H1 (cell line): Measurements from ENCODE around the gene C4orf46. TPM values are rescaled to one million over a fixed set of nuclear protein-coding genes. Genes with fewer than 3 reads are reported as not detected.

Source experiments
- CTCF ChIA-PET: fragments of 300-600 bp; sonication (Branson Sonifier 250); formaldehyde crosslinking; loops from one replicate; lab custom pipeline; 2021; ENCODE audit not compliant: partially characterized antibody; lab: Charles Lee
- POLR2A ChIA-PET: fragments of 300-600 bp; sonication (Branson Sonifier 250); formaldehyde crosslinking; loops from one replicate; lab custom pipeline; 2021; ENCODE audit warnings: inconsistent platforms; ENCODE audit not compliant: partially characterized antibody; lab: Charles Lee
- DNase-seq, 2 experiments: peaks; one replicate each; pipeline versions ENCODE4 v3.0.0 to v3.0.0-alpha.2; 2010 to 2022; ENCODE audit warnings: low spot score in 2 of 2, low read depth in 1 of 2, mixed read lengths in 1 of 2
- FAIRE-seq: peaks from 2 replicates; lab custom pipeline; 2011; peaks lifted over from hg19 to GRCh38; lab: Jason Lieb, UNC
- H2AFZ ChIP-seq: 2 replicates; pipeline ENCODE4 v1.8.1; 2012; ENCODE audit warnings: low read length, inconsistent platforms
- H2AK5ac ChIP-seq: 2 replicates; pipeline ENCODE4 v1.6.1; 2013; ENCODE audit warnings: low read depth, low read length
- H2BK120ac ChIP-seq: replicated peaks from 2 replicates; pipeline ENCODE3; 2013; ENCODE audit warnings: low read depth, low read length, inconsistent platforms
- H2BK12ac ChIP-seq: 2 replicates; pipeline ENCODE4 v1.6.1; 2013; ENCODE audit warnings: low read depth, low read length
- H2BK15ac ChIP-seq: 2 replicates; pipeline ENCODE4 v1.6.1; 2013; ENCODE audit warnings: low read length
- H2BK20ac ChIP-seq: 2 replicates; pipeline ENCODE4 v1.6.1; 2013; ENCODE audit warnings: low read length
- H2BK5ac ChIP-seq: 2 replicates; pipeline ENCODE4 v1.6.1; 2013; ENCODE audit warnings: low read depth, low read length
- H3K14ac ChIP-seq: 2 replicates; pipeline ENCODE4 v1.6.1; 2013; ENCODE audit warnings: inconsistent platforms; ENCODE audit not compliant: insufficient read length
- H3K18ac ChIP-seq: 2 replicates; pipeline ENCODE4 v1.6.1; 2013; ENCODE audit warnings: low read length; ENCODE audit errors: extremely low read depth
- H3K23ac ChIP-seq: 2 replicates; pipeline ENCODE4 v1.6.1; 2013; ENCODE audit warnings: inconsistent platforms; ENCODE audit not compliant: insufficient read length
- H3K23me2 ChIP-seq: 2 replicates; pipeline ENCODE4 v1.6.1; 2013; ENCODE audit warnings: low read depth, low read length
- H3K27ac ChIP-seq: 2 replicates; pipeline ENCODE4 v1.6.1; 2011; ENCODE audit warnings: low read depth, low read length, inconsistent platforms
- H3K27me3 ChIP-seq, 4 experiments: replicated peaks in 1 of 4; 1 replicate in 1 of 4; 2 replicates in 3 of 4; pipeline versions ENCODE4 v1.6.1 to v1.8.1; 2011 to 2013; ENCODE audit warnings: low read length in 3 of 4, mild to moderate bottlenecking in 3 of 4, inconsistent platforms in 2 of 4, mixed read lengths in 2 of 4, moderate library complexity in 1 of 4; ENCODE audit not compliant: control insufficient read depth in 3 of 4, insufficient read depth in 3 of 4; ENCODE audit errors: extremely low read depth in 1 of 4
- H3K36me3 ChIP-seq, 4 experiments: 2 replicates each; pipeline versions ENCODE4 v1.6.1 to v1.8.1; 2011 to 2013; ENCODE audit warnings: mild to moderate bottlenecking in 4 of 4, low read length in 3 of 4, moderate library complexity in 2 of 4, control low read depth in 1 of 4, inconsistent platforms in 1 of 4; ENCODE audit not compliant: insufficient read depth in 4 of 4, control insufficient read depth in 2 of 4
- H3K4ac ChIP-seq: replicated peaks from 2 replicates; pipeline ENCODE3; 2013; ENCODE audit warnings: low read length, low read depth, mixed read lengths, inconsistent platforms; ENCODE audit not compliant: insufficient read length
- H3K4me1 ChIP-seq, 4 experiments: replicated peaks in 1 of 4; 1 replicate in 1 of 4; 2 replicates in 3 of 4; pipeline versions ENCODE4 v1.6.1 to v1.8.1; 2011 to 2013; ENCODE audit warnings: low read length in 3 of 4, inconsistent platforms in 2 of 4, mixed read lengths in 1 of 4; ENCODE audit not compliant: insufficient read depth in 4 of 4, control insufficient read depth in 3 of 4
- H3K4me2 ChIP-seq, 2 experiments: 2 replicates each; pipeline versions ENCODE4 v1.6.1 to v1.8.1; 2011 to 2013; ENCODE audit warnings: low read depth in 2 of 2, low read length in 2 of 2, control low read depth in 1 of 2, inconsistent platforms in 1 of 2, mild to moderate bottlenecking in 1 of 2; ENCODE audit not compliant: insufficient read depth in 1 of 2
- H3K4me3 ChIP-seq, 4 experiments: fragments of 200-600, 300-600 bp in 1 of 4; sonication (generic), shearing (Covaris generic), sonication (Bioruptor Twin) in 1 of 4; 2 replicates each; pipeline versions ENCODE4 v1.5.1 to v1.8.1; 2011 to 2016; ENCODE audit warnings: low read length in 4 of 4, low read depth in 3 of 4, control low read depth in 2 of 4, inconsistent platforms in 2 of 4, mild to moderate bottlenecking in 2 of 4, mixed read lengths in 1 of 4, moderate library complexity in 1 of 4; ENCODE audit not compliant: insufficient read depth in 2 of 4; ENCODE audit errors: extremely low read depth in 1 of 4
- H3K56ac ChIP-seq: replicated peaks from 2 replicates; pipeline ENCODE3; 2013; ENCODE audit warnings: low read depth, mild to moderate bottlenecking, mixed read lengths, low read length, inconsistent platforms; ENCODE audit not compliant: insufficient read length
- H3K79me1 ChIP-seq: 2 replicates; pipeline ENCODE4 v1.6.1; 2013; ENCODE audit warnings: low read depth, low read length, control low read depth
- H3K79me2 ChIP-seq, 2 experiments: 2 replicates each; pipeline versions ENCODE4 v1.6.1 to v1.8.1; 2012 to 2013; ENCODE audit warnings: low read length in 2 of 2, mild to moderate bottlenecking in 2 of 2, inconsistent platforms in 1 of 2; ENCODE audit not compliant: insufficient read depth in 2 of 2, control insufficient read depth in 1 of 2
- H3K9ac ChIP-seq, 4 experiments: replicated peaks in 1 of 4; 1 replicate in 1 of 4; 2 replicates in 3 of 4; pipeline versions ENCODE4 v1.6.1 to v1.8.1; 2011 to 2013; ENCODE audit warnings: low read depth in 3 of 4, low read length in 3 of 4, control low read depth in 2 of 4, mild to moderate bottlenecking in 2 of 4, moderate library complexity in 2 of 4, inconsistent platforms in 1 of 4; ENCODE audit errors: extremely low read depth in 1 of 4
- H3K9me3 ChIP-seq, 2 experiments: 2 replicates each; pipeline versions ENCODE4 v1.6.1 to v1.8.1; 2012 to 2013; ENCODE audit warnings: mild to moderate bottlenecking in 2 of 2, moderate library complexity in 2 of 2, control low read depth in 1 of 2, inconsistent platforms in 1 of 2, low read depth in 1 of 2, low read length in 1 of 2, mixed read lengths in 1 of 2; ENCODE audit not compliant: insufficient read depth in 2 of 2
- H4K20me1 ChIP-seq, 2 experiments: replicated peaks in 1 of 2; 2 replicates each; pipeline versions ENCODE3 to v1.8.1; 2011 to 2013; ENCODE audit warnings: inconsistent platforms in 2 of 2, low read length in 2 of 2, mild to moderate bottlenecking in 1 of 2; ENCODE audit not compliant: insufficient read depth in 2 of 2, control insufficient read depth in 1 of 2
- H4K5ac ChIP-seq: 2 replicates; pipeline ENCODE4 v1.6.1; 2013; ENCODE audit warnings: low read length, low read depth, mixed read lengths, inconsistent platforms; ENCODE audit not compliant: insufficient read length
- H4K8ac ChIP-seq: 2 replicates; pipeline ENCODE4 v1.8.0; 2013; ENCODE audit warnings: mild to moderate bottlenecking, moderate library complexity, low read length, inconsistent platforms; ENCODE audit not compliant: insufficient read depth; ENCODE audit errors: extremely low read depth
- H4K91ac ChIP-seq: replicated peaks from 2 replicates; pipeline ENCODE3; 2013; ENCODE audit warnings: low read length, mixed read lengths, inconsistent platforms; ENCODE audit not compliant: insufficient read length
- ATF3 ChIP-seq: IDR thresholded peaks from 2 replicates; pipeline ENCODE4 v1.6.1; 2011; ENCODE audit warnings: low read depth, mild to moderate bottlenecking, low read length; ENCODE audit not compliant: insufficient read depth
- CEBPB ChIP-seq: IDR thresholded peaks from 2 replicates; pipeline ENCODE4 v1.6.1; 2012; ENCODE audit warnings: low read depth, low read length
- CTBP2 ChIP-seq: IDR thresholded peaks from 2 replicates; pipeline ENCODE4 v1.7.0; 2011; ENCODE audit warnings: borderline replicate concordance, mild to moderate bottlenecking, moderate library complexity, mixed read lengths, low read length; ENCODE audit not compliant: insufficient read depth, insufficient read length
- EGR1 ChIP-seq: IDR thresholded peaks from 2 replicates; pipeline ENCODE4 v1.6.1; 2011; ENCODE audit warnings: low read depth, low read length, borderline replicate concordance
- EP300 ChIP-seq, 2 experiments: IDR thresholded peaks; 1 replicate in 1 of 2; 2 replicates in 1 of 2; pipeline ENCODE4 v1.6.1; 2011 to 2012; ENCODE audit warnings: low read depth in 2 of 2, low read length in 2 of 2, mild to moderate bottlenecking in 2 of 2, borderline replicate concordance in 1 of 2, inconsistent platforms in 1 of 2, moderate library complexity in 1 of 2
- EZH2 ChIP-seq: fragments of 200-600 bp; sonication (generic); IDR thresholded peaks from 2 replicates; pipeline ENCODE4 v1.7.1; 2012; ENCODE audit warnings: low read depth, mild to moderate bottlenecking, moderate library complexity, low read length, inconsistent platforms; ENCODE audit not compliant: severe bottlenecking
- JUND ChIP-seq: IDR thresholded peaks from 2 replicates; pipeline ENCODE4 v1.6.1; 2011; ENCODE audit warnings: mild to moderate bottlenecking, improper control_type of control experiment, low read length
- KDM5A ChIP-seq: fragments of 200-600 bp; IDR thresholded peaks from 2 replicates; pipeline ENCODE4 v1.7.1; 2012; ENCODE audit warnings: mild to moderate bottlenecking, low read length, inconsistent platforms, mixed read lengths
- POU5F1 ChIP-seq: IDR thresholded peaks from 2 replicates; pipeline ENCODE4 v1.6.1; 2011; ENCODE audit warnings: low read depth, mild to moderate bottlenecking, low read length, moderate library complexity
- RNF2 ChIP-seq: fragments of 200-900, 300-1000 bp; sonication (generic); IDR thresholded peaks from 2 replicates; pipeline ENCODE4 v1.7.1; 2016; ENCODE audit warnings: borderline replicate concordance, low read depth, mild to moderate bottlenecking, antibody characterized with exemption, low read length; ENCODE audit not compliant: poor library complexity, severe bottlenecking; ENCODE audit errors: missing control alignments
- SP4 ChIP-seq: IDR thresholded peaks from 2 replicates; pipeline ENCODE4 v1.6.1; 2012; ENCODE audit warnings: low read length, inconsistent platforms
- TAF1 ChIP-seq: IDR thresholded peaks from 2 replicates; pipeline ENCODE4 v1.6.1; 2011; ENCODE audit warnings: mild to moderate bottlenecking, low read depth, low read length
- TAF7 ChIP-seq: optimal IDR thresholded peaks from 2 replicates; pipeline ENCODE3; 2011; ENCODE audit warnings: low read depth, mild to moderate bottlenecking, inconsistent platforms, low read length, moderate library complexity, borderline replicate concordance
- ZNF274 ChIP-seq: IDR thresholded peaks from 2 replicates; pipeline ENCODE4 v1.7.0; 2012; ENCODE audit warnings: low read length, borderline replicate concordance; ENCODE audit errors: extremely low read depth
- WGBS, 2 experiments: shearing (Covaris generic) in 1 of 2; methylation state at CpG; one replicate each; pipeline versions ENCODE4 v1.1.6 to v1.1.7; 2013 to 2015; ENCODE audit warnings: low lambda C conversion rate in 2 of 2, mixed read lengths in 2 of 2, inconsistent platforms in 1 of 2, low coverage in 1 of 2, missing lambda C conversion rate in 1 of 2; ENCODE audit not compliant: insufficient replicate concordance in 2 of 2, insufficient coverage in 1 of 2, insufficient read length in 1 of 2; ENCODE audit errors: extremely low coverage in 1 of 2, missing lambda C conversion rate in 1 of 2; 5-methylcytosine and 5-hydroxymethylcytosine counted together
- polyA plus RNA-seq, 7 experiments: library from polyadenylated mRNA; depleted of rRNA in 3 of 7; stranded (reverse) in 5 of 7; unstranded in 2 of 7; fragments of >200 nt in 5 of 7; fragments of 200-250 nt in 2 of 7; gene quantifications; 1 replicate in 5 of 7; 2 replicates in 1 of 7; 4 replicates in 1 of 7; pipeline versions ENCODE4 v1.2.1 to v1.2.3, GENCODE V29; 2011 to 2013; ENCODE audit warnings: missing spikeins in 2 of 7, mixed read lengths in 2 of 7
- total RNA-seq: library from RNA; stranded (reverse); fragmentation: NEBNext Ultra II Directional; extraction: Animal tissue kit (Norgen Biotek cat#: 25700); gene quantifications from 2 replicates; pipeline ENCODE4 v1.2.1, GENCODE V29; 2021

C4orf46 gene
- total and polyA plus RNA-seq, 2 of the 8 experiments (the other 6 are each of a cell fraction or from before 2014, with no cell fraction given) = 19.8 to 28.6 TPM

GRCh38 chr4:158644356-158644755, 27.3 kb downstream of the C4orf46 start:
- Histone ChIP-seq H3K56ac (no peak overlapping the region), H3K23me2 (no peaks in the 10 kb centered on the region), H3K79me1 (no peaks in the 10 kb centered on the region), H3K9me3 (no peaks in the 10 kb centered on the region), H3K4me1 (no peaks in the 10 kb centered on the region), H2AFZ (no peak overlapping the region), H3K27me3 (no peaks in the 10 kb centered on the region), H2BK5ac (no peak overlapping the region), H4K5ac (no peak overlapping the region), H3K9ac (no peak overlapping the region), H3K18ac (no peak overlapping the region), H2BK20ac (no peak overlapping the region), H2BK15ac (no peak overlapping the region), H2BK12ac (no peak overlapping the region), H2BK120ac (no peak overlapping the region), H3K79me2 (no peaks in the 10 kb centered on the region), H4K20me1 (no peaks in the 10 kb centered on the region), H2AK5ac (no peak overlapping the region), H3K14ac (no peak overlapping the region), H3K27ac (no peak overlapping the region), H3K23ac (no peak overlapping the region), H3K4me3 (no peak overlapping the region), H3K4ac (no peak overlapping the region), H4K8ac (no peak overlapping the region), H4K91ac (no peak overlapping the region), H3K4me2 (no peak overlapping the region), H3K36me3 (no peaks in the 10 kb centered on the region)
- 83% methylated on average over 5 of the region's 5 CpGs; no CpG with 5 or more reads in 1 of the 2 experiments for WGBS, 2 experiments
- CTCF ChIA-PET = interaction anchor here (0.7 to 1.6 kb wide), 5 partner anchors 9 to 384 kb away, joined by 3 to 6 read pairs (median 3); no protein-coding TSS in a partner anchor
- POLR2A ChIA-PET = no interaction called here
- no peak for FAIRE-seq
- DNase-seq = no peak
- no peak for TF ChIP-seq CEBPB
- TF ChIP-seq SP4 = no peak
- TF ChIP-seq EZH2 = no peak
- no peak for TF ChIP-seq TAF1
- no peak for TF ChIP-seq POU5F1
- TF ChIP-seq ZNF274 = no peak
- no peak for TF ChIP-seq EP300 (IDR thresholded peaks at IDR 0.05; ENCODE audit: borderline replicate concordance in 1 of 2, low read depth in 2 of 2, low read length in 2 of 2)
- no peak for TF ChIP-seq EGR1
- TF ChIP-seq RNF2 = no peak
- TF ChIP-seq KDM5A = no peak
- TF ChIP-seq TAF7 = no peak
- no peak for TF ChIP-seq CTBP2
- no peak for TF ChIP-seq JUND
- TF ChIP-seq ATF3 = no peak
